ENCODE results near the gene DOCK4.

- TF ChIP-seq, protein P1, sequence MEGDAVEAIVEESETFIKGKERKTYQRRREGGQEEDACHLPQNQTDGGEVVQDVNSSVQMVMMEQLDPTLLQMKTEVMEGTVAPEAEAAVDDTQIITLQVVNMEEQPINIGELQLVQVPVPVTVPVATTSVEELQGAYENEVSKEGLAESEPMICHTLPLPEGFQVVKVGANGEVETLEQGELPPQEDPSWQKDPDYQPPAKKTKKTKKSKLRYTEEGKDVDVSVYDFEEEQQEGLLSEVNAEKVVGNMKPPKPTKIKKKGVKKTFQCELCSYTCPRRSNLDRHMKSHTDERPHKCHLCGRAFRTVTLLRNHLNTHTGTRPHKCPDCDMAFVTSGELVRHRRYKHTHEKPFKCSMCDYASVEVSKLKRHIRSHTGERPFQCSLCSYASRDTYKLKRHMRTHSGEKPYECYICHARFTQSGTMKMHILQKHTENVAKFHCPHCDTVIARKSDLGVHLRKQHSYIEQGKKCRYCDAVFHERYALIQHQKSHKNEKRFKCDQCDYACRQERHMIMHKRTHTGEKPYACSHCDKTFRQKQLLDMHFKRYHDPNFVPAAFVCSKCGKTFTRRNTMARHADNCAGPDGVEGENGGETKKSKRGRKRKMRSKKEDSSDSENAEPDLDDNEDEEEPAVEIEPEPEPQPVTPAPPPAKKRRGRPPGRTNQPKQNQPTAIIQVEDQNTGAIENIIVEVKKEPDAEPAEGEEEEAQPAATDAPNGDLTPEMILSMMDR (IDR thresholded peaks at IDR 0.05; ENCODE audit: insufficient read depth, low read depth, low read length): no peak
- no peak for TF ChIP-seq EZH2 (IDR thresholded peaks at IDR 0.05; ENCODE audit: insufficient read depth, low read length)
Measured at GRCh38 chr7:112207765-112208164, 1.6 kb upstream of the DOCK4 start.
